Measurements from ENCODE around the gene GSTCD. TPM values are rescaled to one million over a fixed set of nuclear protein-coding genes. Genes with fewer than 3 reads are reported as not detected.
"Not testable (repeated sequence)": the region's sequence is repeated elsewhere in the genome, so short reads cannot be mapped to it uniquely, and the experiment has no call there.

Gene GSTCD
- total RNA-seq, 1 donor from 2014 or later: 9.1 TPM

GRCh38 chr4:105758958-105759357, 50.4 kb downstream of the GSTCD start:
- intact Hi-C loops (cut with DNase I): no loop called here
- no peaks in the 10 kb centered on the region for H3K9me3 ChIP-seq

GRCh38 chr4:105765690-105766407, 57.3 kb downstream of the GSTCD start:
- Histone ChIP-seq H3K4me3 (no peak overlapping the region), H3K27ac (no peak overlapping the region), H3K9me3 (no peaks in the 10 kb centered on the region), H3K27me3 (no peaks in the 10 kb centered on the region), H3K36me3 (no peaks in the 10 kb centered on the region), H3K4me1 (no peaks in the 10 kb centered on the region)
- no peak for DNase-seq (ENCODE audit: extremely low spot score in 2 of 2)
- TF ChIP-seq CTCF (IDR thresholded peaks at IDR 0.05) (no peak), POLR2AphosphoS5 (IDR thresholded peaks at IDR 0.05; ENCODE audit: insufficient read depth in 1 of 2, low read depth in 1 of 2) (no peak), POLR2A (IDR thresholded peaks at IDR 0.05) (no peak)
- intact Hi-C loops (cut with DNase I): no loop called here

More at GRCh38 chr4:105758958-105759357, 50.4 kb downstream of the GSTCD start:
- Histone ChIP-seq H3K27me3 (no peaks in the 10 kb centered on the region), H3K4me3 (no peak overlapping the region), H3K27ac (no peak overlapping the region), H3K36me3 (no peaks in the 10 kb centered on the region), H3K4me1 (no peaks in the 10 kb centered on the region)
- no peak for DNase-seq (ENCODE audit: extremely low spot score in 2 of 2)
- TF ChIP-seq CTCF (IDR thresholded peaks at IDR 0.05): no peak
- no peak for TF ChIP-seq POLR2A (IDR thresholded peaks at IDR 0.05)
- no peak for TF ChIP-seq POLR2AphosphoS5 (IDR thresholded peaks at IDR 0.05; ENCODE audit: insufficient read depth in 1 of 2, low read depth in 1 of 2)

- no peaks in the 10 kb centered on the region for H3K36me3 ChIP-seq
- H3K4me3 ChIP-seq: no peak overlapping the region
- H3K4me1 ChIP-seq: no peaks in the 10 kb centered on the region
- no peak overlapping the region for H3K27ac ChIP-seq
- H3K9me3 ChIP-seq: no peaks in the 10 kb centered on the region
- TF ChIP-seq POLR2A (IDR thresholded peaks at IDR 0.05) (no peak), POLR2AphosphoS5 (IDR thresholded peaks at IDR 0.05; ENCODE audit: insufficient read depth in 1 of 2, low read depth in 1 of 2) (no peak), CTCF (IDR thresholded peaks at IDR 0.05) (no peak)
- DNase-seq (ENCODE audit: extremely low spot score in 2 of 2): no peak
- intact Hi-C loops (cut with DNase I): no loop called here
- H3K27me3 ChIP-seq: no peaks in the 10 kb centered on the region
These were observed 59.0 kb downstream of the GSTCD start for GRCh38 chr4:105767579-105767978.

GRCh38 chr4:105770524-105770923, 61.9 kb downstream of the GSTCD start:
- H3K9me3 ChIP-seq; H3K27ac ChIP-seq; H3K36me3 ChIP-seq; H3K4me3 ChIP-seq; H3K27me3 ChIP-seq; intact Hi-C loops (cut with DNase I); DNase-seq (ENCODE audit: extremely low spot score in 2 of 2); H3K4me1 ChIP-seq: not testable (repeated sequence)

- H3K27me3 ChIP-seq; H3K36me3 ChIP-seq; H3K27ac ChIP-seq; intact Hi-C loops (cut with DNase I); DNase-seq (ENCODE audit: extremely low spot score in 2 of 2); H3K4me1 ChIP-seq; H3K4me3 ChIP-seq; H3K9me3 ChIP-seq: not testable (repeated sequence)
These were observed 63.5 kb downstream of the GSTCD start for GRCh38 chr4:105772065-105772464.

GRCh38 chr4:105775760-105776415, 67.3 kb downstream of the GSTCD start:
- H3K9me3 ChIP-seq; H3K27ac ChIP-seq; DNase-seq (ENCODE audit: extremely low spot score in 2 of 2); H3K4me1 ChIP-seq; H3K27me3 ChIP-seq; H3K36me3 ChIP-seq; intact Hi-C loops (cut with DNase I); H3K4me3 ChIP-seq: not testable (repeated sequence)

All from vagina (tissue), 2 donors.